Right lobe of liver (tissue), 6 donors: ENCODE data around the gene GBGT1. TPM values are rescaled to one million over a fixed set of nuclear protein-coding genes. Genes with fewer than 3 reads are reported as not detected.

ENCODE experiments used
- ATAC-seq, 4 donors: fragments of 200-7000 bp; cut with Tn5 transposase; one replicate each; pipeline ENCODE4 v1.9.1; 2020; ENCODE audit warnings: mild to moderate bottlenecking in 4 of 4, moderate library complexity in 4 of 4
- DNase-seq, 3 donors: peaks; one replicate each; pipeline ENCODE4 v3.0.0-alpha.2; 2020
- H3K27ac ChIP-seq, 3 donors: fragments of 200-600 bp; one replicate each; pipeline ENCODE4 v1.8.0; 2022
- H3K27me3 ChIP-seq, 2 donors: fragments of 200-600 bp; one replicate each; pipeline ENCODE4 v1.8.0; 2022
- H3K36me3 ChIP-seq, 4 donors: fragments of 200-600 bp; sonication (generic) in 1 of 4; one replicate each; pipeline versions ENCODE4 v1.5.1 to v1.8.0; 2017 to 2022; ENCODE audit warnings: control low read depth in 1 of 4
- H3K4me1 ChIP-seq, 4 donors: fragments of 200-600 bp; sonication (generic) in 1 of 4; one replicate each; pipeline versions ENCODE4 v1.5.1 to v1.8.0; 2017 to 2022; ENCODE audit warnings: control low read depth in 1 of 4
- H3K4me3 ChIP-seq, 3 donors: fragments of 200-600 bp; one replicate each; pipeline ENCODE4 v1.8.0; 2022
- H3K9me3 ChIP-seq, 4 donors: fragments of 200-600 bp; sonication (generic) in 1 of 4; one replicate each; pipeline versions ENCODE4 v1.5.1 to v1.8.0; 2017 to 2022; ENCODE audit warnings: control low read depth in 1 of 4
- POLR2A ChIP-seq: fragments of 450-650 bp; IDR thresholded peaks from one replicate; pipeline ENCODE4 v1.6.1; 2017; ENCODE audit warnings: antibody characterized with exemption, mild to moderate bottlenecking
- WGBS: methylation state at CpG from one replicate; pipeline ENCODE4 v1.1.6; 2018; ENCODE audit warnings: low coverage, low lambda C conversion rate; ENCODE audit not compliant: insufficient coverage; ENCODE audit errors: missing lambda C conversion rate; 5-methylcytosine and 5-hydroxymethylcytosine counted together
- intact Hi-C, 2 donors: fragments of 100-400 bp; cut with DNase I; formaldehyde crosslinking; loops; one replicate each; pipeline versions ENCODE4 v1.11.2 to v1.14.1; 2022
- total RNA-seq, 6 experiments: library from RNA; depleted of rRNA in 2 of 6; stranded (reverse); fragments of >200 nt in 2 of 6; fragmentation: NEBNext Ultra II Directional in 3 of 6; extraction: Animal tissue kit (Norgen Biotek cat#: 25700) in 3 of 6; gene quantifications; one replicate each; pipeline versions ENCODE4 v1.1.0 to v1.2.4, GENCODE V29; 2016 to 2023
- TF ChIP-seq, protein P1 (sequence below), 4 donors: fragments of 200-600 bp in 3 of 4; fragments of 450-650 bp in 1 of 4; IDR thresholded peaks; one replicate each; pipeline versions ENCODE4 v1.5.1 to v1.8.0; 2016 to 2022; ENCODE audit warnings: antibody characterized with exemption in 4 of 4, mild to moderate bottlenecking in 2 of 4
- donor health status: DM: no; HTN: yes; CAD: no.
- donor health status: DM: no; HTN: no; CAD: no.
- donor health status: DM: no; HTN: no; CAD: no.
- donor health status: DM: no; HTN: yes; CAD: no.
- donor health status: DM: no; HTN: yes; CAD: no.

GBGT1 gene
- total RNA-seq, 6 experiments from 2014 or later, result 0.68 to 3.7 (median 1.9) TPM

DNA sequence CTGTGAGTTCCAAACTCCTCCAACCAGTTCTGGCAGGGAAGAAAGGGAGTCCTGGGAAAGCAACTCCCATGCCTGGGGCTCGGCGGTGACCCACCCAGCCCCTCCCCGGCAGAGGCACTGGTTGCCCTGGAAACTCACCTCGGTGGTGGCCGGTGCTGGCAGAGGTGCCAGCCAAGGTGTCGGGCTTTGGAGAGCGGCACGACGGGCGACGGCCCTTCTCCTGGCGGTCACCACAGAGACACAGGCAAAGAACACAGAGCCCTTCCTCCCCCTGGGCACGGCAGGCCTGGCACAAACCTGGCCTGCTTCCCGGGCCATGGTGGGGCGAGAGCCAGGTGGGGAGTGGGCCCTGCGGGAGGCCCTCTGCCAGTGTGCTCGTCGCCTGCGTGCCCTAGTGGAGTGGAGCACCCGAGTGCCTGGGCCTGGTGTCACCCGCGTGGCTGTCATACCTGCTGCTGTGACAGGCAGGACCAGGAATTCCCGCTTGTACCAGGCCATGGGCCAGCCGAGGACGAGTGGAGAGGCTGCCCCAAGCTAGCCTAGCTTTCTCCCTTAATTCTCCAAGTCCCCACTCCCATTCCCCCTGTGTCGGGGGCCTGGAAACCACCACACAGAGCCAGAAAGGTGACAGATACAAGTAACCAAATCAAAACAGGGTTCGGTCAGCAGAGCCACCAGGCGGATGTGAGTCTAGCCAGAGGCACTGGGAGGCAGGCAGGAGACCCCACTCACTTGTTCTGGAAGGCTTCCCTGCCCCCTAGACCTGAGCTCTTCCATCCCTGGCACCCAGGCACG, 34.5 kb downstream of the GBGT1 start:
- 92% methylated on average over 3 of the region's 29 CpGs for WGBS
- intact Hi-C loops, result no loop called here
- Histone ChIP-seq H3K9me3 (no peaks in the 10 kb centered on the region), H3K4me3 (no peak overlapping the region), H3K27me3 (no peaks in the 10 kb centered on the region), H3K36me3 (no peaks in the 10 kb centered on the region), H3K27ac (no peak overlapping the region), H3K4me1 (peaks cover 2 to 44% (median 26%) of the 10 kb centered on the region in 4 donors)
- TF ChIP-seq POLR2A, result no peak
- TF ChIP-seq, protein P1, sequence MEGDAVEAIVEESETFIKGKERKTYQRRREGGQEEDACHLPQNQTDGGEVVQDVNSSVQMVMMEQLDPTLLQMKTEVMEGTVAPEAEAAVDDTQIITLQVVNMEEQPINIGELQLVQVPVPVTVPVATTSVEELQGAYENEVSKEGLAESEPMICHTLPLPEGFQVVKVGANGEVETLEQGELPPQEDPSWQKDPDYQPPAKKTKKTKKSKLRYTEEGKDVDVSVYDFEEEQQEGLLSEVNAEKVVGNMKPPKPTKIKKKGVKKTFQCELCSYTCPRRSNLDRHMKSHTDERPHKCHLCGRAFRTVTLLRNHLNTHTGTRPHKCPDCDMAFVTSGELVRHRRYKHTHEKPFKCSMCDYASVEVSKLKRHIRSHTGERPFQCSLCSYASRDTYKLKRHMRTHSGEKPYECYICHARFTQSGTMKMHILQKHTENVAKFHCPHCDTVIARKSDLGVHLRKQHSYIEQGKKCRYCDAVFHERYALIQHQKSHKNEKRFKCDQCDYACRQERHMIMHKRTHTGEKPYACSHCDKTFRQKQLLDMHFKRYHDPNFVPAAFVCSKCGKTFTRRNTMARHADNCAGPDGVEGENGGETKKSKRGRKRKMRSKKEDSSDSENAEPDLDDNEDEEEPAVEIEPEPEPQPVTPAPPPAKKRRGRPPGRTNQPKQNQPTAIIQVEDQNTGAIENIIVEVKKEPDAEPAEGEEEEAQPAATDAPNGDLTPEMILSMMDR (IDR thresholded peaks at IDR 0.05), result no peak
- ATAC-seq, result no peak
- no peak for DNase-seq

DNA sequence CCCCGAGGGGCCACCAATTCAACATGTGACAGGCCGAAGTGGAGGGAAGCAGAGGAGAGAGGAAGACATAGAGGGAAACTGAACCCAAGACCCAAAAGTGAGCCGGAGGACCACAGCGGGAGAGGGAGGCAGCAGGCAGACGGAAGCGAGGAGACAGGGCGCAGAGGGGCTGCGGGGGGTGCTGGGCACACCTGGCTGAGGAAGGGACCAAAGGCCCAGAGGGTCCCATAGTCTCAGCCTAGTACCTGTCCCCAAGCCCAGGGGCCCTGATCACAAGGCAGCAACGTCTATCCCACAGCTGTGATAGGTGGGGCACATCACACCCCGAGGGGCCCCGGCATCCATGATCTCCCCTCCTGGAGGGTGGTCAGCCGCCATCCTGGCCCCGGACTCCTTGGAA, 35.6 kb downstream of the GBGT1 start:
- no peaks in the 10 kb centered on the region for H3K9me3 ChIP-seq
- no peak overlapping the region for H3K27ac ChIP-seq
- ATAC-seq (no peak), DNase-seq (no peak)
- intact Hi-C loops, result no loop called here
- TF ChIP-seq POLR2A, result no peak
- TF ChIP-seq, protein P1 (IDR thresholded peaks at IDR 0.05), result no peak
- no peaks in the 10 kb centered on the region for H3K27me3 ChIP-seq
- peaks cover 2 to 34% (median 17%) of the 10 kb centered on the region in 4 donors for H3K4me1 ChIP-seq
- no peaks in the 10 kb centered on the region for H3K36me3 ChIP-seq
- 86% methylated on average over 8 of the region's 13 CpGs for WGBS
- no peak overlapping the region for H3K4me3 ChIP-seq

DNA sequence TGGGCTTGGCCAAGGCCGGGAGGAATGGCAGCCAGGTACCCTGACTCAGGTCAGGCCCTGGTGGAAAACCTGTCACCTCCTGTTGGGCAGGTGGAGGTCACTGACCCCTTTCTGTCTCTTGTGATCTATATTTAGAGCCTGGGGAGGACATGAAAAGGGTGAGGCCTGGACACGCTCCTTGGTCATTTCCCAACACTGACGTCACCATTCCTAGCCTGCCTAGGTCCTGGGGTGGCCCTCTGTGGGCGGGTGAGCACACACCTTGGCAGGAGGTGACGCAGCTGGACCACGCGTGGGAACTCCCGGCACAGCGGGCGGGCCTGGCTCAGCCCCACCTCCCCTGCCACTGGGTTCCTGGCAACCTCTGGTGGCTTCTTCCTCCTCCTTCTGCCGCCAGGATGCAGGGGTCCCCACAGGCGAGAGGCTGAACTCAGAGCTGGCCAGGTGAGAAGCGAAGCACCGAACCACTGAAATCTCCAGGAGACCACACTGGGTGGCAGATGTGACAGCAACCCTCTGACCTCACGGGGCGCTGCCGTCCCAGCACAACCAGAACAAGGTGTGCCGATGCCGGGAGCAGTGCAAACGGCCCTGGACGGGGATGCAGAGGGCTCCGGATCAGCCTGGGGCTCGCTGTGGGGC, 36.3 kb downstream of the GBGT1 start:
- Histone ChIP-seq H3K9me3 (no peaks in the 10 kb centered on the region), H3K36me3 (no peaks in the 10 kb centered on the region), H3K4me3 (peak overlapping the region in 1 of 3 donors; percentile 2), H3K27ac (peak overlapping the region; percentile 66 to 79 (median 68)), H3K4me1 (peaks cover 2 to 35% (median 17%) of the 10 kb centered on the region in 4 donors), H3K27me3 (no peaks in the 10 kb centered on the region)
- DNase-seq (peak; percentile 88 to 94 (median 91)), ATAC-seq (peak; percentile 75 to 83 (median 80))
- 17% methylated on average over 12 of the region's 23 CpGs for WGBS
- intact Hi-C loops, result no loop called here
- TF ChIP-seq, protein P1 (IDR thresholded peaks at IDR 0.05), result peak in 3 of 4 donors; percentile 16 to 17 (median 16)
- TF ChIP-seq POLR2A, result no peak

DNA sequence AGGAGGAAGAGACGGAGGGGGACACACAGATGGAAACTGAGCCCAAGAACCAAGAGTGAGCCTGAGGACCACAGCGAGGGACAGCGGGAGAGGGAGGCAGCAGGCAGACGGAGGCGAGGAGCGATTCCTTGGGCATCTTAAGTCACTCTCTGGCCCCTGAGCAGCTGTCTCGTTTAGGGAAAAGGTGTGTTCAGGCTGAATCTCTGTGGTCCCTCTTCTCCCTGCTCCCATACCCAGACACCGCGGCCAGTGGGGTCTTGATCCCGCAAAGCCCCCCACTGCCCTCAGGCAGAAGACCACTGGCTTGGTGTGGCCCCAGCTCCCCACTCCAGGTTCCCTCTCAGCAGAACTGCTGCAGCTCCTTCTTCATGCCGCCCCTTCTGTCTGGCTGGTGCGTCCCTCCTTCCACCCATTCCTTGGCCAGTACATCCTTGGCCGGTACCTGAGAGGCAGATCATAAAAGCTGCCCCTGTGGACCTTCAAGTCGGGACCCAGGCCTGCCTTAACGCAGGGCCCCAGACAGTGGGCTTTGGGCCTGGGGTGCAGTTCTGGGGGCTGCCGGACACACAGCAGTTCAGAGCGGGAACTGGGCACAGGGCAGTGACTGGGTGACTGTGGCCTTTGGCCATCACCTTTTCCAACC, 36.9 kb downstream of the GBGT1 start:
- ATAC-seq (peak in 3 of 4 donors; percentile 0 to 1 (median 1)), DNase-seq (no peak)
- WGBS, result 30% methylated on average over 3 of the region's 17 CpGs
- Histone ChIP-seq H3K4me1 (peaks cover 2 to 36% (median 17%) of the 10 kb centered on the region in 4 donors), H3K4me3 (peak overlapping the region in 2 of 3 donors; percentile 13 to 16), H3K9me3 (no peaks in the 10 kb centered on the region), H3K27me3 (no peaks in the 10 kb centered on the region), H3K27ac (peak overlapping the region; percentile 66 to 79 (median 68)), H3K36me3 (no peaks in the 10 kb centered on the region)
- intact Hi-C loops, result no loop called here
- TF ChIP-seq, protein P1 (IDR thresholded peaks at IDR 0.05), result no peak
- no peak for TF ChIP-seq POLR2A
